SK-N-SH treated with all-trans-retinoic acid at 6 μM for 48 hours (cell line): ENCODE measurements around the gene MARCKS.

ENCODE experiments used
- BACH2 ChIP-seq: fragments of 250-450 bp; sonication (Bioruptor Pico); IDR thresholded peaks from 2 replicates; pipeline ENCODE4 v1.9.0; 2021; ENCODE audit warnings: mild to moderate bottlenecking, borderline replicate concordance
- CREB5 ChIP-seq: fragments of 250-450 bp; sonication (Bioruptor Pico); IDR thresholded peaks from 2 replicates; pipeline ENCODE4 v1.5.1; 2020; ENCODE audit warnings: low read depth, mild to moderate bottlenecking, moderate library complexity
- CSDC2 ChIP-seq: fragments of 250-450 bp; sonication (Bioruptor Pico); IDR thresholded peaks from 2 replicates; pipeline ENCODE4 v1.5.0; 2020; ENCODE audit warnings: mild to moderate bottlenecking, moderate library complexity
- GLIS3 ChIP-seq: fragments of 250-450 bp; sonication (Bioruptor Pico); IDR thresholded peaks from 2 replicates; pipeline ENCODE4 v1.5.0; 2020; ENCODE audit warnings: mild to moderate bottlenecking, moderate library complexity
- ISL1 ChIP-seq: fragments of 250-450 bp; sonication (Bioruptor Pico); IDR thresholded peaks from 2 replicates; pipeline ENCODE4 v2.1.2; 2022; ENCODE audit warnings: mild to moderate bottlenecking, moderate library complexity
- OSR1 ChIP-seq: fragments of 250-450 bp; sonication (Bioruptor Pico); IDR thresholded peaks from 2 replicates; pipeline ENCODE4 v1.8.0; 2022; ENCODE audit warnings: moderate library complexity, mild to moderate bottlenecking, inconsistent platforms
- PATZ1 ChIP-seq: fragments of 250-450 bp; sonication (Bioruptor Pico); IDR thresholded peaks from 2 replicates; pipeline ENCODE4 v1.8.0; 2020; ENCODE audit warnings: mild to moderate bottlenecking, moderate library complexity, borderline replicate concordance
- RARB ChIP-seq: fragments of 250-450 bp; sonication (Bioruptor Pico); IDR thresholded peaks from 2 replicates; pipeline ENCODE4 v1.8.0; 2021; ENCODE audit warnings: mild to moderate bottlenecking, moderate library complexity
- SNAI2 ChIP-seq: fragments of 250-450 bp; sonication (Bioruptor Pico); IDR thresholded peaks from 2 replicates; pipeline ENCODE4 v1.5.0; 2020; ENCODE audit warnings: mild to moderate bottlenecking, moderate library complexity
- ZFP3 ChIP-seq: fragments of 250-450 bp; sonication (Bioruptor Pico); IDR thresholded peaks from 2 replicates; pipeline ENCODE4 v1.5.0; 2020; ENCODE audit warnings: mild to moderate bottlenecking, moderate library complexity
- ZFP30 ChIP-seq: fragments of 450-650 bp; formaldehyde crosslinking; IDR thresholded peaks from 2 replicates; pipeline ENCODE4 v1.5.0; 2022; ENCODE audit warnings: mild to moderate bottlenecking, moderate library complexity
- ZNF565 ChIP-seq: fragments of 450-650 bp; formaldehyde crosslinking; conservative IDR thresholded peaks from 2 replicates; pipeline ENCODE4 v1.5.0; 2020; ENCODE audit warnings: low read depth, mild to moderate bottlenecking, moderate library complexity

- TF ChIP-seq ZFP30 (CRISPR knock-in tag) (no peak), CREB5 (no peak), GLIS3 (CRISPR knock-in tag) (no peak), PATZ1 (CRISPR knock-in tag) (no peak), ZFP3 (no peak), CSDC2 (CRISPR knock-in tag) (no peak), SNAI2 (no peak), RARB (no peak), ZNF565 (CRISPR knock-in tag) (no peak), ISL1 (CRISPR knock-in tag) (no peak), OSR1 (CRISPR knock-in tag) (no peak), BACH2 (no peak)
Measured at GRCh38 chr6:113821445-113821844, 35.7 kb upstream of the MARCKS start.
